ENCODE results near the gene GCAT. TPM values are rescaled to one million over a fixed set of nuclear protein-coding genes. Genes with fewer than 3 reads are reported as not detected.
A peak's percentile ranks its signal among the peaks of the same experiment; 100 is the strongest.

Gene GCAT
- total and polyA plus RNA-seq, 9 of the 15 experiments (the other 6 are each of a cell fraction or from before 2014, with no cell fraction given): 1.9 to 69.9 (median 26.4) TPM

GRCh38 chr22:37802310-37803194 is 5.2 kb upstream of the GCAT start (continued):
- TF ChIP-seq ESRRB (CRISPR knock-in tag; IDR thresholded peaks at IDR 0.05; ENCODE audit: borderline replicate concordance) (no peak), CEBPB (tag; IDR thresholded peaks at IDR 0.05) (peak; percentile 74), RB1 (IDR thresholded peaks at IDR 0.05; ENCODE audit: low read depth) (0 out of 2 replicates have a peak, but pooled peaks have one; percentile 23), MTA3 (IDR thresholded peaks at IDR 0.05; ENCODE audit: borderline replicate concordance) (0 out of 2 replicates have a peak, but pooled peaks have one; percentile 59), HLTF (IDR thresholded peaks at IDR 0.05) (no peak), RBFOX2 (IDR thresholded peaks at IDR 0.05; ENCODE audit: low read depth, low read length) (peak; percentile 91), CREB3L1 (IDR thresholded peaks at IDR 0.05; ENCODE audit: borderline replicate concordance, low read depth) (peak; percentile 61; the same call in 1 of the 2 replicates), KLF13 (tag; IDR thresholded peaks at IDR 0.05; ENCODE audit: borderline replicate concordance, low read depth) (0 out of 2 replicates have a peak, but pooled peaks have one; percentile 41), EWSR1 (IDR thresholded peaks at IDR 0.05; ENCODE audit: borderline replicate concordance, low read depth, partially characterized antibody) (no peak), ZBTB5 (IDR thresholded peaks at IDR 0.05) (no peak), PHF8 (IDR thresholded peaks at IDR 0.05; ENCODE audit: borderline replicate concordance, low read length) (peak; percentile 40; the same call in 1 of the 2 replicates), CTBP1 (IDR thresholded peaks at IDR 0.05; ENCODE audit: borderline replicate concordance) (peak; percentile 36; the same call in 1 of the 2 replicates), CEBPG (CRISPR knock-in tag; IDR thresholded peaks at IDR 0.05) (peak; percentile 41; the same call in 1 of the 2 replicates), CEBPG (tag; conservative IDR thresholded peaks at IDR 0.05 in 1 of 2, IDR thresholded peaks at IDR 0.05 in 1 of 2) (peak in 1 of 2 experiments; percentile 23; a peak in 1 of 4 replicates), CCNT2 (IDR thresholded peaks at IDR 0.05; ENCODE audit: borderline replicate concordance, extremely low read depth, insufficient read length, low read depth, low read length) (peak; percentile 16), CBX1 (IDR thresholded peaks at IDR 0.05; ENCODE audit: low read depth) (0 out of 2 replicates have a peak, but pooled peaks have one; percentile 34), YY1 (IDR thresholded peaks at IDR 0.05; ENCODE audit: borderline replicate concordance in 1 of 3, control insufficient read depth in 1 of 3, extremely low read depth in 1 of 3, insufficient read depth in 3 of 3, insufficient read length in 1 of 3, insufficient replicate concordance in 2 of 3, low read depth in 1 of 3, low read length in 2 of 3) (peak in 1 of 3 experiments; percentile 27)
- TF ChIP-seq, protein P1, sequence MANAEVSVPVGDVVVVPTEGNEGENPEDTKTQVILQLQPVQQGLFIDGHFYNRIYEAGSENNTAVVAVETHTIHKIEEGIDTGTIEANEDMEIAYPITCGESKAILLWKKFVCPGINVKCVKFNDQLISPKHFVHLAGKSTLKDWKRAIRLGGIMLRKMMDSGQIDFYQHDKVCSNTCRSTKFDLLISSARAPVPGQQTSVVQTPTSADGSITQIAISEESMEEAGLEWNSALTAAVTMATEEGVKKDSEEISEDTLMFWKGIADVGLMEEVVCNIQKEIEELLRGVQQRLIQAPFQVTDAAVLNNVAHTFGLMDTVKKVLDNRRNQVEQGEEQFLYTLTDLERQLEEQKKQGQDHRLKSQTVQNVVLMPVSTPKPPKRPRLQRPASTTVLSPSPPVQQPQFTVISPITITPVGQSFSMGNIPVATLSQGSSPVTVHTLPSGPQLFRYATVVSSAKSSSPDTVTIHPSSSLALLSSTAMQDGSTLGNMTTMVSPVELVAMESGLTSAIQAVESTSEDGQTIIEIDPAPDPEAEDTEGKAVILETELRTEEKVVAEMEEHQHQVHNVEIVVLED (CRISPR knock-in tag; IDR thresholded peaks at IDR 0.05): peak; percentile 50
- TF ChIP-seq, protein P2, sequence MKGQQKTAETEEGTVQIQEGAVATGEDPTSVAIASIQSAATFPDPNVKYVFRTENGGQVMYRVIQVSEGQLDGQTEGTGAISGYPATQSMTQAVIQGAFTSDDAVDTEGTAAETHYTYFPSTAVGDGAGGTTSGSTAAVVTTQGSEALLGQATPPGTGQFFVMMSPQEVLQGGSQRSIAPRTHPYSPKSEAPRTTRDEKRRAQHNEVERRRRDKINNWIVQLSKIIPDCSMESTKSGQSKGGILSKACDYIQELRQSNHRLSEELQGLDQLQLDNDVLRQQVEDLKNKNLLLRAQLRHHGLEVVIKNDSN (CRISPR knock-in tag; IDR thresholded peaks at IDR 0.05): peak; percentile 4; the same call in 1 of the 2 replicates
